CD4-positive, alpha-beta T cell (primary cell): ENCODE results near the gene MAD2L2. TPM values are rescaled to one million over a fixed set of nuclear protein-coding genes. Genes with fewer than 3 reads are reported as not detected.

Source experiments
- ATAC-seq: fragments of 200-7000 bp; cut with Tn5 transposase; one replicate; pipeline ENCODE4 v1.10.0; 2022; ENCODE audit warnings: mild to moderate bottlenecking; ENCODE audit not compliant: poor library complexity
- CTCF ChIA-PET: fragments of 350-600 bp; sonication (Branson Sonifier 250); formaldehyde crosslinking; loops from one replicate; lab custom pipeline; 2021; ENCODE audit warnings: antibody characterized with exemption, inconsistent platforms; lab: Charles Lee
- POLR2A ChIA-PET: fragments of 350-600 bp; sonication (Branson Sonifier 250); formaldehyde crosslinking; loops from one replicate; lab custom pipeline; 2021; ENCODE audit warnings: antibody characterized with exemption, inconsistent platforms; lab: Charles Lee
- DNase-seq, 14 experiments: peaks; one replicate each; pipeline ENCODE4 v3.0.0-alpha.2; 2013 to 2020; ENCODE audit warnings: mixed read lengths in 2 of 14
- H3K27ac ChIP-seq, 2 donors: one replicate each; pipeline versions ENCODE4 v1.5.1 to v1.7.0; 2013; ENCODE audit warnings: low read length in 2 of 2, low read depth in 1 of 2, mild to moderate bottlenecking in 1 of 2
- H3K27me3 ChIP-seq, 2 experiments: 1 replicate in 1 of 2; 2 replicates in 1 of 2; pipeline versions ENCODE4 v1.6.1 to v1.7.0; 2013; ENCODE audit warnings: low read length in 2 of 2, control low read depth in 1 of 2, mild to moderate bottlenecking in 1 of 2, moderate library complexity in 1 of 2; ENCODE audit not compliant: insufficient read depth in 2 of 2, control insufficient read depth in 1 of 2
- H3K36me3 ChIP-seq: one replicate; pipeline ENCODE4 v1.6.1; 2013; ENCODE audit warnings: low read length, control low read depth; ENCODE audit not compliant: insufficient read depth
- H3K4me1 ChIP-seq: one replicate; pipeline ENCODE4 v1.6.1; 2013; ENCODE audit warnings: low read length, control low read depth; ENCODE audit not compliant: insufficient read depth
- H3K4me3 ChIP-seq: one replicate; pipeline ENCODE4 v1.5.1; 2013; ENCODE audit warnings: mild to moderate bottlenecking, low read length, moderate library complexity
- H3K9me3 ChIP-seq, 2 experiments: 1 replicate in 1 of 2; 2 replicates in 1 of 2; pipeline versions ENCODE4 v1.6.1 to v1.7.0; 2013; ENCODE audit warnings: low read length in 2 of 2, mild to moderate bottlenecking in 2 of 2, control low read depth in 1 of 2, moderate library complexity in 1 of 2; ENCODE audit not compliant: control insufficient read depth in 1 of 2, insufficient read depth in 1 of 2
- H3K27ac Mint-ChIP-seq: one replicate; pipeline ENCODE4 v1.8.0; 2020; ENCODE audit warnings: mixed read lengths
- H3K27me3 Mint-ChIP-seq: one replicate; pipeline ENCODE4 v1.8.0; 2021; ENCODE audit warnings: mixed read lengths
- H3K36me3 Mint-ChIP-seq: one replicate; pipeline ENCODE4 v1.8.0; 2021; ENCODE audit warnings: low read depth, mixed read lengths
- H3K4me1 Mint-ChIP-seq: one replicate; pipeline ENCODE4 v1.8.0; 2021; ENCODE audit warnings: low read depth, mixed read lengths
- H3K4me3 Mint-ChIP-seq: one replicate; pipeline ENCODE4 v1.8.0; 2020; ENCODE audit warnings: mild to moderate bottlenecking, mixed read lengths
- H3K9me3 Mint-ChIP-seq: one replicate; pipeline ENCODE4 v1.8.0; 2020; ENCODE audit warnings: mixed read lengths
- intact Hi-C, 2 experiments: fragments of 100-400 bp; cut with DNase I in 1 of 2; cut with micrococcal nuclease in 1 of 2; formaldehyde crosslinking; loops; one replicate each; pipeline versions ENCODE4 v1.15.1 to v1.9.0; 2023 to 2025; cut with DNase I, micrococcal nuclease
- total RNA-seq, 174 experiments: library from RNA in 2 of 174; stranded (reverse) in 2 of 174; gene quantifications; one replicate each; pipeline ENCODE4 v1.2.3 and lab custom pipeline; 2021 to 2026
- TF ChIP-seq, protein P1 (sequence below): fragments of 200-600 bp; IDR thresholded peaks from one replicate; pipeline ENCODE4 v1.8.0; 2022; ENCODE audit warnings: antibody characterized with exemption, mild to moderate bottlenecking

Gene MAD2L2
- total RNA-seq, 2 experiments from 2014 or later = 24.6 to 28.3 TPM

- H3K27ac Mint-ChIP-seq = no peak within 1 kb of the TSS
- POLR2A ChIA-PET = interaction anchor here (2.3 kb wide), 1 partner anchor 10 kb away, joined by 11 read pairs; the partner anchor contains the start of gene MAD2L2
- CTCF ChIA-PET = interaction anchor here (1.7 kb wide), 1 partner anchor 28 kb away, joined by 5 read pairs; no protein-coding TSS in a partner anchor
These were observed 10.5 kb upstream of the MAD2L2 start, which contains the start of gene DRAXIN for GRCh38 chr1:11691302-11691914. DRAXIN (plus strand) TSS chr1:11691710; CDS start chr1:11706259, 14,549 bp downstream.

DNA sequence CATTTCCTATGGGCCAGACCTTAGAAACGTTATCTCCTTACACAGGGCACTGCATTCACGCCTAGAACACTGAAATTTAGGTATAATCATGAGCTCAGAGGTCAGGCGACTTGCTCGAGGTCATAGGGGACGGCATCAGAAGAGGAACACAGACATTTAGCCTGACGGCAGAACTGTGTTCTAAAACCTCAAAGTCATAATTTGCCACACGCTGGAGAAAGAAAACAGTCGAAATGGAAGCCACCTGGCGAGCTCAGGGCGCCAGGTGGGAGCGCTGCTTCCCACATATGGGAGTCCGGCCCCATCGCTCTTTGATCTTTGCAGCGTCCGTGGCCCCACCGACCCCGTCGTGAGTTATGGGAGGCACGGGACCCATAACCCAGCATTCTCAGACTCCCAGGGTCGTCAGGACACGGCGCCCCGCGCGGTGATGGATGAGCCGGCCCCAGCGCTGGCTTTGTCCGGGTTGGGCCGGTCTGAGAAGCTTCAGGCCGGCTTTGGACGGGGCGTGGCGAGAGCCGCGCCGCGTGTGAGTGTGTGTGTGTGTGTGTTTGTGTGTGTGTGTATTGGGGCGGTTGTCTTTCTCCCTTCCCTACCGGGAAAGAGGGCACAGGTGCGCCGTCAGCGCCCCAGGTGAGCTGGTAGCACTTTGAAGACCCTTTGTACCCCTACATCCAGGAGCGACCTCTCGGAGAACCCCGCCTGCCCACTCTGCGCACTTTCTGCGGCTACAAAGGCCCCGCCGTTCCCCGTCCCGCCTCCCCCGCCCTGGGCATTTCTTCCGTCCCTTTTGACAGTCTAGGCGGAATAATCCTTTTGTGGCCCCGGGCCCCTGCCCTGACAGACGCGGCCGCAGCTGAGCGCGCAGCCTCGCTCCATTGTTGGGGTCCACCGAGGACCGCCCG, 9.7 kb upstream of the MAD2L2 start:
- H3K4me1 Mint-ChIP-seq = peaks cover 27% of the 10 kb centered on the region
- ATAC-seq (no peak), DNase-seq (no peak)
- no peaks in the 10 kb centered on the region for H3K9me3 Mint-ChIP-seq
- Histone ChIP-seq H3K4me1 (peaks cover 31% of the 10 kb centered on the region), H3K27ac (no peak overlapping the region), H3K9me3 (peaks cover 0 to 12% of the 10 kb centered on the region in 2 experiments), H3K36me3 (no peaks in the 10 kb centered on the region), H3K4me3 (peak overlapping the region; percentile 1), H3K27me3 (peaks cover 28 to 40% of the 10 kb centered on the region in 2 experiments)
- no peaks in the 10 kb centered on the region for H3K36me3 Mint-ChIP-seq
- CTCF ChIA-PET = interaction anchor here (1.7 kb wide), 1 partner anchor 29 kb away, joined by 5 read pairs; no protein-coding TSS in a partner anchor
- intact Hi-C loops = no loop called here
- no peak overlapping the region for H3K27ac Mint-ChIP-seq
- TF ChIP-seq, protein P1, sequence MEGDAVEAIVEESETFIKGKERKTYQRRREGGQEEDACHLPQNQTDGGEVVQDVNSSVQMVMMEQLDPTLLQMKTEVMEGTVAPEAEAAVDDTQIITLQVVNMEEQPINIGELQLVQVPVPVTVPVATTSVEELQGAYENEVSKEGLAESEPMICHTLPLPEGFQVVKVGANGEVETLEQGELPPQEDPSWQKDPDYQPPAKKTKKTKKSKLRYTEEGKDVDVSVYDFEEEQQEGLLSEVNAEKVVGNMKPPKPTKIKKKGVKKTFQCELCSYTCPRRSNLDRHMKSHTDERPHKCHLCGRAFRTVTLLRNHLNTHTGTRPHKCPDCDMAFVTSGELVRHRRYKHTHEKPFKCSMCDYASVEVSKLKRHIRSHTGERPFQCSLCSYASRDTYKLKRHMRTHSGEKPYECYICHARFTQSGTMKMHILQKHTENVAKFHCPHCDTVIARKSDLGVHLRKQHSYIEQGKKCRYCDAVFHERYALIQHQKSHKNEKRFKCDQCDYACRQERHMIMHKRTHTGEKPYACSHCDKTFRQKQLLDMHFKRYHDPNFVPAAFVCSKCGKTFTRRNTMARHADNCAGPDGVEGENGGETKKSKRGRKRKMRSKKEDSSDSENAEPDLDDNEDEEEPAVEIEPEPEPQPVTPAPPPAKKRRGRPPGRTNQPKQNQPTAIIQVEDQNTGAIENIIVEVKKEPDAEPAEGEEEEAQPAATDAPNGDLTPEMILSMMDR = no peak
- H3K4me3 Mint-ChIP-seq = peak overlapping the region; percentile 18
- H3K27me3 Mint-ChIP-seq = peaks cover 54% of the 10 kb centered on the region
- POLR2A ChIA-PET = interaction anchor here (1.0 to 2.3 kb wide), 2 partner anchors 9 to 26 kb away, joined by 3 to 11 read pairs; partner anchors contain the start of gene MAD2L2

More at GRCh38 chr1:11691302-11691914, 10.5 kb upstream of the MAD2L2 start, which contains the start of gene DRAXIN:
- TF ChIP-seq, protein P1 = no peak
- Mint-ChIP-seq H3K4me3 (peak within 1 kb of the TSS; percentile 87), H3K36me3 (no peaks in the 10 kb centered on the region), H3K4me1 (peaks cover 27% of the 10 kb centered on the region), H3K9me3 (no peaks in the 10 kb centered on the region), H3K27me3 (peaks cover 50% of the 10 kb centered on the region)
- DNase-seq (peak in 2 of 14 experiments; percentile 3 to 16), ATAC-seq (peak; percentile 22)
- Histone ChIP-seq H3K9me3 (peaks cover 0 to 12% of the 10 kb centered on the region in 2 experiments), H3K27ac (no peak within 1 kb of the TSS), H3K27me3 (peaks cover 28 to 40% of the 10 kb centered on the region in 2 experiments), H3K36me3 (no peaks in the 10 kb centered on the region), H3K4me1 (peaks cover 31% of the 10 kb centered on the region), H3K4me3 (peak within 1 kb of the TSS; percentile 1)
- intact Hi-C loops = no loop called here

DNA sequence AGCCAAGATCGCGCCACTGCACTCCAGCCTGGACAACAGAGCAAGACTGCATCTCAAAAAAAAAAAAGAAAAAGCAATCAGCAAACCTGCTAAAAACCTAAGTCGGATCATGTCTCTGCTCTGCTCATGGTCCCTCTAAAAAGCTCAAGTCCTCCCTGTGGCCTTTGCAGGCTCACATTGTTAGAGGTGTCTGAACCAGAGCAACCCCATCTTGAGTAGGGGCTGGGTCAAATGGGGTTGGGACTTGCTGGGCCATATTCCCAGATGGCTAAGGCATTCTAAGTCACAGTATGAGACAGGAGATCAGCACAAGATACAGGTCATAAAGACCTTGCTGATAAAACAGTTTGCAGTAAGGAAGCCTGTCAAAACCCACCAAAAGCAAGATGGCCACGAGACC, 7.6 kb upstream of the MAD2L2 start:
- ChIA-PET CTCF (interaction anchor here (0.6 kb wide), 1 partner anchor 486 kb away, joined by 3 read pairs; no protein-coding TSS in a partner anchor), POLR2A (no interaction called here)
- peaks cover 28 to 40% of the 10 kb centered on the region in 2 experiments for H3K27me3 ChIP-seq
- H3K9me3 ChIP-seq = peaks cover 0 to 12% of the 10 kb centered on the region in 2 experiments
- DNase-seq = no peak
- no peaks in the 10 kb centered on the region for H3K36me3 ChIP-seq
- H3K4me3 Mint-ChIP-seq = no peak overlapping the region
- H3K27ac Mint-ChIP-seq = no peak overlapping the region
- intact Hi-C loops = no loop called here
- no peak for ATAC-seq
- H3K4me1 Mint-ChIP-seq = peaks cover 21% of the 10 kb centered on the region
- H3K27me3 Mint-ChIP-seq = peaks cover 47% of the 10 kb centered on the region
- TF ChIP-seq, protein P1 = no peak
- no peaks in the 10 kb centered on the region for H3K9me3 Mint-ChIP-seq
- H3K4me3 ChIP-seq = no peak overlapping the region
- H3K36me3 Mint-ChIP-seq = no peaks in the 10 kb centered on the region
- H3K4me1 ChIP-seq = peaks cover 29% of the 10 kb centered on the region
- no peak overlapping the region for H3K27ac ChIP-seq
